ENCODE measurements around the gene IGSF21.

IGSF21 gene

DNA sequence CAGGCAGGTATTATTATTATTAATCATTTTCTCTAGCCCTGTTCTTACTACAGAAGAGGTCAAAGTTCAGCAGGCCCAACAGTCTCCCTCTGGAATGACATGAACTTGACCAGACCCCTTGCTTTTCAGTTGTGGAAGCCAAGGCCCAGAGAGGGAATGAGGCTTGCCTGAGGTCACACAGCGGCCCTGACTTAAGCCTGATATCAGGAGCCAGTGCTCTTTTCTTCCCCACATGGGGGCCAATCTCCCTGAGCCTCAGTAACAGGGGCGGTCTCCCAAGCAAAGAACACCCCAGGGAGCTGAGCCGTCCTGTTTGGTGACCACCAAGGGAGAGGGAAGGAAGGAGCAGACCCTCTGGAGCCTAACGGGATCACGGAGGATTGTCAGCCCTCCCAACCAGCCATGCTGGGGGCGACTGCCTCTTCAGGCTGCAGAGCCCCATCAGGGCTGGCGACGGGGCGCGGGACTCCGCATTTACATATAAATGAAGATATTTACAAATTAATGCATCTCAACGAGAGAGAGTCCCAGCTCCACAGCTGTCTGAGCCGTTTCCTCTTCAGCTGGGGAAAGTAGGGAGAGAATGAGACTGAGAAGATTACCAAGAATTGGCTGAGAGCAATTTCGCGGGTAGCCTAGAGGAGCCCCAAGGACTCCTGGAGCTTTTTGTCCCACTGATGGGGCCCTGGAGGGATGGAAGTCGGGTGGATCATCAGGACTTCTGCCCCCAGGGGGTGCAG, 187.0 kb downstream of the IGSF21 start:
- no peak for DNase-seq (ENCODE audit: low read depth, low spot score)

DNA sequence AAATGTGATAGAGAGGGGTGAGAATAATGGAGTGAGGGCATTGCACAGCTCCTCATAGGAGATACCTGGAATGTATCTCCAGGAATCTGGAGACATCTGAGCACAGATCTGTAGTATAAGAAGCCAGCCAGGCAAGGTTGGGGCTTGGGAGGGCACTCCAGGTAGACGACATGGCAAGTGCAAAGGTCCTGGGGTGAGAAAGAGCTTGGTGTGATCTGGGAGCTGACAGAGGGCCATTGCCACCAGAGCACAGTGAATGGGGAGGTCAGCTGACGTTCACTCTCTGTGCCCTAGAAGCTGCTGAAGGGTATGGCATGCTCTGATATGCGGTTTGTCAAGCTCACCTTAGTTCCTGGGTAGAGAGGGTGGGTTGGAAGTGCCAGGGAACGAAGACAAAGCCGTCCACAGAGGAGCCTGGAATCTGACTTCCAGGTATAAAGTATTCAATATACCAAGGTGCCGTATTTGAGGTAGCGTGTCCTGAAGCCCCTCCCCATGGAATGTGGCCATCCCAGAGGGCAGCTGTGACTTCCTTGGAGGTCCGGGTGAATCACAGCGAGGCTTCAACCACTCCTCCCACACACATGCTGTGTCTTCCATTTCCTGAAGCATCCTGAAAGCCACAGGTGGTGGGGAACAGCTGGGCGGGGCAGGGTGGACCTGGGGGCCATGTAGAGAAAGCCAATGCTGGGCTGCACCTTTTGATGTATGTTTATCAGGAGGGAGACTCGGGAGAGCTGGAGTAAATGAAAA, 190.5 kb downstream of the IGSF21 start:
- DNase-seq (ENCODE audit: low read depth, low spot score) = no peak

GRCh38 chr1:18299441-18300338, 192.1 kb downstream of the IGSF21 start:
- DNase-seq (ENCODE audit: low read depth, low spot score) = no peak

GRCh38 chr1:18300376-18300775, 192.8 kb downstream of the IGSF21 start:
- no peak for DNase-seq (ENCODE audit: low read depth, low spot score)

- no peak for DNase-seq (ENCODE audit: low read depth, low spot score)
Measured at GRCh38 chr1:18302788-18303413, 195.3 kb downstream of the IGSF21 start.

DNA sequence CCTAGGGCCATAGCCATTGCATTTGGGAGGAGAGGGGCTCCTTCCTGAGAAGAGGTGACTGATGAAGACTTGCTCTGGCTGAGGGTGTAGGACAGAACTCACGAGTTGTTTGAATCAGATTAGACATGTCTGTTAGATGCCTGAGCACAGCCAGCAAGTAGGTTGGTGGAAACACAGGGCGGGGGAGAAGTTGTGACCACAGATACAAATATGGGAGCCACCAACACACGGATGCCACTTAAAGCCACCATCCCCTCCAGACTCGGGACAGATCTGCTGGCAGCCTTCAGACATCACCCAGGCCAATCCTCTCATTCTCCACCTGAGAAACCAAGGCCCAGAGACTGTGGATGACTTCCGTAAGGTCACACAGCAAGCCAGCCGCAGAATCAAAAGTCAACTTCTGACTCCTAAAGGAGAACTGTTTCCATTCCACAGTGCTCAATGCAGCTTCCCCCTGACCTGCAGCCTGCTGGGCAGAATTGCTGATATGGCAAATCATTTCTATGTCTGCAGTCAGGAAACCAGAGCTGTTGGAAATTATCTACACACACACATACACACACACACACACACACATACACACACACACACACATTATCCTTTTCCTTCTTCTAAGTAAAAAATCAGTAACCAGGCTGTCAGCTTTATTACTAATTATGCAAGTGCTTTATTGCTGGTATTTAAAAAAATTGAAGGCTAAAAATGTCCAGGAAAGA, 196.7 kb downstream of the IGSF21 start:
- DNase-seq (ENCODE audit: low read depth, low spot score) = no peak

DNA sequence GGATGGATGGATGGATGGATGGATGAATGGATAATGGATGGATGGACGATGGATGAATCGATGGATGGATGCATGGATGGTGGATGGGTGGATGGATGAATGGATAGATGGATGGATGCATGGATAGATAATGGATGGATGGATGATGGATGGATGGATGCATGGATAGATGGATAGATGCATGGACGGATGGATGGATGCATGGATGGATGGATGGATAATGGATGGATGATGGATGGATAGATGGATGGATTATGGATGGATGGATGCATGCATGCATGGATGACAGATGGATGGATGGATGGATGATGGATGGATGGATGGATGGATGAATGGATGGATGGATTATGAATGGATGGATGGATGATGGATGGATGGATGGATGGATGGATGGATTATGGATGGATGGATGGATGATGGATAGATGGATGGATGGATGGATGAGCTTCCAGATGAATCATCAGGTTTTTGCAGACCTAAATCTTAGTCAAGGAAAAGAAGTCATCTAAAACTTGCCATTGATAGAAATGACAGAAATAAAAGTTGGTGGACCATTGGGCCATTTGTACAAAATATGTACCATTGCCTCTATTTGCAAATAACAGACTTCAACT, 197.7 kb downstream of the IGSF21 start:
- DNase-seq (ENCODE audit: low read depth, low spot score) = no peak

DNA sequence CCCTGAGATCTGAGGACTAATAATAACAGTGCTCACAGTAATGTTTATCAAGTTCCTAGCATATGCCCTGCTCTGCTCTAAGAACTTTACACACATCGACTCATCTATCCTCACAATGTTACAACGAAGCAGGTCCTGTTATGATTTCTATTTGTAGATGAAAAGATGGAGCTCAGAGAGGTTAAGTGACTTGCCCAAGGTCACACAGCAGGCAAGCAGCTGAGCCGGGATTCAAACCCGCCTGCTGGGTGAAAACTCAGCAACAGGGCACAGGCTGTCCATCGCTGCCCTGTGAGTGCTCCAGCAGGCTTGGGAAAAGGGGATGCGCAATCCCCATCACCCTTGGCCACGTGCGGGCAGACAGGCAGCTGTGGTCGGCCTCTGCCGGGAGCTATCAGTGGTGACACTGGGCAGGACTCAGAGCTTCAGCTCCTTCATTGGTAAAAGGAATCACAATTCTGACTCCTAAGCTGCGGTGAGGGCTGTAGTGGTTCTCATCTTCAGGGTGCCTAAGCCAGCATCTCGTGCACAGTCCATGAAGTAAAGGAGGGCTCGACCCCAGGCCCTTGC, 199.8 kb downstream of the IGSF21 start:
- no peak for DNase-seq (ENCODE audit: low read depth, low spot score)

DNA sequence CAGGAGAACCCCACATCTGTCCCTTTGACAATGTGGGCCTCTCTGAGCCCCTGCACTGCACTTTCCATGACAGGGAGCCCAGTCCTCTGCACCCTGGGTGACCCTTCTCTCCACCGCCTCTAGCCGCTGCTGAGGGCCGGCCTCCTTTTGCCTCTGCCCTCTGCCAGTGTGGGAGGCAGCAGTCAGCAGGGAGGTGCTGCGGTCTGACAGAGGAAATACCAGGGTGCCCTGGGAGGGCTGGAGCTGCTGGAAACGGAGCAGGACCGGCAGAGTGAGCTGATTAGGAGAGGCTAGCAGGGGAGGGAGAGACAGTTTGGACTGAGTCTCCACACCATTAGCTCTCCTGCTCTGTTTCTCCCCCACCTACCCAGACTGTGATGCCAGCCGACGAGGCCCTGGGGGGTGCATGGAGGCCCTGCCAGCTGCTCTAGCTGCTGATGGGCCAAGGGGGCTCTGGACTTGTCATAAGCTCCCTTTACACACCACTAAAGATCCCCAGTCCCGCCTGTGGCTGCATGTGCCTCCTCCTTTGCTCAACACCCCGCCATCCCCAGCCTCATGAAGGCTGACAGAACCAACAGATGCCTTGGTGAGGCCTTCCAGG, 202.1 kb downstream of the IGSF21 start:
- no peak for DNase-seq (ENCODE audit: low read depth, low spot score)

- no peak for DNase-seq (ENCODE audit: low read depth, low spot score)
Measured at GRCh38 chr1:18312961-18313360, 205.4 kb downstream of the IGSF21 start.

GRCh38 chr1:18313523-18313922, 205.9 kb downstream of the IGSF21 start:
- DNase-seq (ENCODE audit: low read depth, low spot score) = no peak

GRCh38 chr1:18314399-18314798, 206.8 kb downstream of the IGSF21 start:
- DNase-seq (ENCODE audit: low read depth, low spot score) = no peak

- no peak for DNase-seq (ENCODE audit: low read depth, low spot score)
Measured at GRCh38 chr1:18315449-18315848, 207.9 kb downstream of the IGSF21 start.

DNA sequence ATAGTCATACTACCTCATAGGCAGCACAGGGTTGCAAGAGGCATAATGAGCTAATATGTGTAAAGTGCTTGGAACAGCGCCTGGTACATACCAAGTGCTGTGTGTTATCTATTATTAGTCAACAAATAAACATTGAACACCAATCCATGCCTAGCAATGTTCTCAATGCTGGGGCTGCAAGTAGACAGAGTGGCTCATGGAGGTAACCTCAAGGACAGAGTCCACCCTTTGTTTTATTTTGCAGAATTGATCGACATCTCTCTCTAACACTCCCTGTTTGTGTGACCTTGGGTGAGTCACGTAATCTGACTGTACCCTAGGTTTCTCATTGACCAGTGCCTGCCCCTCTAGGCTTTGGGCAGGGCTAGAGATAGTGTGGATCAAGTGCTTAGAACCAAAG, 209.2 kb downstream of the IGSF21 start:
- no peak for DNase-seq (ENCODE audit: low read depth, low spot score)

DNA sequence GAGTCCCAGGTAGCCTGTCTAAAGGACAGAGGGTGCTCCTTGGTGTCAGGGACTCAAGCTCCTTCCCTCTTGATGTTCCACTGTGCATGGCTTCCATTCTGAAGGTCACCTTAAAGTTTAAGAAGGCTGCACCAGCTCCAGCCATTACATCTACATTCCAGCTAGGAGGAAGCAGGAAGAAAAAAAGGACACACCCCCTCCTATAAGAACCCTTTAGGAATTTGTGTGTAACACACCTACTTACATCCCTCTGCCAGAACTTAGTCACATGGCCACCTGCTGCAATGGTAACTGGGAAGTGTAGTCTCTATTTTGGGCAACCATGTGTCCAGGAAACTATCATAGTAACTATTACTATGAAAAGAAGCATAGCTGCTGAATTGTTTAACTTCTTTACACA, 211.5 kb downstream of the IGSF21 start:
- no peak for DNase-seq (ENCODE audit: low read depth, low spot score)

DNA sequence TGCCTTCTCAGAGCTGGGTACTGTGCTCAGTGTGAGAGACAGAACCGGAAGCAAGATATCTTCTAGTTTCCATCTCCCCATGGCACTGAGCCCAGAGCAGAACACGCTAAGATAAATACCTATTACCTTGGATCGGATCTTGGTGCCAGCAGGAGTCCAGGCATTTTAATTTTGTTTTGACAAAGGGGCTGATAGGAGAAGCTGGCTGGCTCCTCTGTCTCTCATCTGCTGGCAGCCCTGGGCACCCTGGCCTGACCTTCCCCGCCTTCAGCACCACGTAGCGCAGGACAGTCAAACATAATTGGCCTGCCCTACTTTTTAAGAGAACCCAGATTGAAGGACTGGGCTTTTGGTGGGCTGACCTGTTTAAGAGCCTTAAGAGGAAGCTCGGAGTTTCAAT, 212.5 kb downstream of the IGSF21 start:
- no peak for DNase-seq (ENCODE audit: low read depth, low spot score)

GRCh38 chr1:18322368-18323032, 214.9 kb downstream of the IGSF21 start:
- DNase-seq (ENCODE audit: low read depth, low spot score) = no peak

GRCh38 chr1:18323259-18323658, 215.7 kb downstream of the IGSF21 start:
- DNase-seq (ENCODE audit: low read depth, low spot score) = no peak

DNA sequence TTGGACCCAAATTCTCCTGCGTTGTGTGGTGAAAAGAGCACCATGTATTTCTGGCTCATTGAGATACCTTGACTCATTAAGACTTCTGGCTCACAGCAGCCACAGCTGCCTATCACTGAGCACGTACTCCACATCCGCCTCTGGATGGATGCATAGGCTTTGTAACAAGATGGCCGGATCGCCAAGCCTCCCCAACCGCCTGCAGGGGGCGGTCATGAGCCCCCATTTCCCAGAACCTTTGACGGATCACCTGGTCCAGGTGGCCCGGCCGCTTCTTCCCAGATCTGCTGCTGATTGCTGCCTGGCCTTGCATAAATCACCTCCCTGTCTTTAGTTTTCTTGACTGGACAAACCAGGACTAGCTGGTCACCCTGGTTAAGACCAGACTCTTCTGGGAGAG, 216.6 kb downstream of the IGSF21 start:
- DNase-seq (ENCODE audit: low read depth, low spot score) = no peak
